HG03097 (cell line): ENCODE measurements around the gene DOK6.

Experiments
- ATAC-seq: cut with Tn5 transposase; IDR thresholded peaks from one replicate; pipeline ENCODE4 v1.9.1; 2021; ENCODE audit not compliant: unreplicated experiment, low FRiP score

The DOK6 gene

DNA sequence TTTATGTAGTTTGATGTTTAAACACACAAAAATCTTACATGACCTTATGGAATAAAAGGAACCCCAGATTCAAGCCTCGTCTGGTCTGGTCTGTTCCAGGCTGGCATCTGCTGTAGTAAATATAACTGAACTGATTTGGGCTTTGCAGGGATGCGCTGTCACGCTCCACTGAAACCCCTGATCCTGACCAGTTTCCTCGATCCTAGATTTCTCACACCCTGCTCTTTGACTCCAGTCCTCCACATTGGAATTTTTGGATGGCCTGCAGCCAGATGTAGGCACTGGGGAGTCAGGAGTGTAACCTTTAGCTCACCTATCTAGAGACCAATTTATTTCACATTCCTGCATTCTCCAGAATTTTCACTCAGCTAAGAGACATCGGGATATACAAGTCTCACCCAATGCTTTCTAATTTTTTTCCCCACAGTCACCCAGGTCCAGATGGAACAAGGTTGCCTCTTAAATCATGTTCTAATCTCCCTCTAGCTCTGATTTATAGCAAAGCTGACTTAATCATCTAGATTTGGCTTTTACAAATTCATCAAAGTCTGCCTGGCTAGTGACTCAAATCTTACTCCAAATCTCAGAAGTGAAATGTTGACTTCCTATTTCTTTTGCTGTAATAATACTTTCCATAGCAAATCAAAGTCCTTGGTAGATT is 327.4 kb downstream of the DOK6 start:
- no peak for ATAC-seq

DNA sequence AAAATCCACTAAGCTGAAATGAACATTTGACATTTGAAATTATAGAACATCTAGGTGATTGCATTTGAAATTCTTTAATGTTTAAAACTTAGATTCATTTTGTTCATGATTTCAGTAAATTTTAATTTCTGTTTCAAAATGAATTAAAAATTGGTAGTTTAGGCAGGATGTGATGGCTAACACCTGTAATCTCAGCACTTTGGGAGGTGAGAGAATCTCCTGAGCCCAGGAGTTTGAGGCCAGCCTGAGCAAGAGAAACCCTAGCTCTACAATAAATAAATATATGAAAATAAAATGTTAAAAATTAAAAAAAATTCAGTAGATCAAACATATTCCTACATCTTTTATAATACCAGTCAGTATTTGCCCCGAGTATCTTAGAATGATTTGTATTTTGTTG is 330.0 kb downstream of the DOK6 start:
- ATAC-seq = no peak

DNA sequence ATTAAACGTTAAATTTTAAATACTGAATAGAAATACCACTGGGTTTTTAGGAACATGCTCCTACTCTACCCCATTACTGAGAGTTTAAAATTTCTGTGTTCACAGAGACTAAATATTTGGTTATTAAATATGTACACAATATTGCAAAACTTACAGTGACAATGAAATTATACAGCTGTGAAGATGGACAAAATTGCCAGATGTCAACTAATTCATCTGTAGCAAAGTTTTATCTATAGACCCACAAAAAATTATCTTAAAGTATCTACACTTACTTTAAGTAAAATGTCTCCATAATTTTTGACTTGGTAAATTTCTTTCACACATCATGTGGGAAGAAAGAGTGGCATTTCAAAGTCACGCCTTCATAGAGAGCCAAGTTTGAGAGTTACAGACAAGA is 333.8 kb downstream of the DOK6 start:
- no peak for ATAC-seq

DNA sequence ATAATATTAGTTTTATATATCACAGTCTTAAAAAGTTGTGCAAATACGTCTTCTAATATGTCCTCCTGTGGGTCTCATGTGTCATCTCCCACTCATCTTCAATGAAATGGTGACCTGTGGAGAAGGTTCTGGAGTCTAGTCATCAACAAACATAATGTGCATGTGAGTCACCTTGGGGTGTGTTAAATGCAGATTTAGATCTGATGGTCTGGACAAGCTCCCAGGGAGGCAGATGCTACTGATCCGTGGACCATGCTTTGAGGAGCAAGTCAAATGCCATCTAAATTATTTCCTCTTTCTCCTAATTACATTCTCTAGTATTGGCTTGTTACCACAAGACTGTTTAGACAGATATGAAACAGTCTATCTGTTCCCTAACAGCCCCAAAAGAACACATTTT is 336.0 kb downstream of the DOK6 start:
- ATAC-seq = no peak

DNA sequence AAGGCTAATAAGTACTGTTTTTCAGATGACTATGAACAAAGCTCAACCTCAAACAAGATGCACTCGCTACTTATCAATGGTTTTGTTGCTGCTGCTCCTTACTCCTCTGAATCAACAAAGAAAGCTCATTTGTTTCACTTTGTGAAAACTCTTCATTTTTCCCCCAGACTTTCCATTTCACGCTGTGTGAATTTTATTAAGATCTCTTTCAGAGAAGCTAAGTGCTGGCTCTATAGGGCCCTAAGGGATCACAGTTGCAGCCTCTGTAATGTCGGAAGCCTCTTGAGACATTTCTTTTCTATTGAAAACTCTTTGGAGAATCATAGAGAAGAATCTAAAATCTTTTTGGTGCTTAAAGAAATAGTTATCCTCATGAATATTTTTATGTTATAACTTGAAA is 337.2 kb downstream of the DOK6 start:
- no peak for ATAC-seq

DNA sequence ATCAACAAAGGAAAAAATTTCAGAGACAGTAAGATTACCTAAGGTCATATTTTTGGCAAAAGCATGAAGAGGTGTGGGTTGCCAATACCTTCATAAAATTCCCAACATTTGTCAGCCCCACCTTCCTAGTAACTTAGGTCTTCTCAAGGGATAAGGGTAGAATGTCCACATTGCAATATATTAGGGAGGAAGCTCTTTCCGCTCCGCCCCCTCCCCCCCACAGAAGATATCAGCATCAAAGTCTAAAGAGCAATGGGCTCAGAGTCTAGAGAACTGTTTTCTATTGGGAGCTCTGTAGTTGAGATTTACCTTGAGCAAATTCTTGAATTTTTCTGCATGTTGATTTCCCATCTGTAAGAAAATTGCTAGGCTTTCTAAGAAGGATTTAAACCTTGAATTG is 346.7 kb downstream of the DOK6 start:
- no peak for ATAC-seq

DNA sequence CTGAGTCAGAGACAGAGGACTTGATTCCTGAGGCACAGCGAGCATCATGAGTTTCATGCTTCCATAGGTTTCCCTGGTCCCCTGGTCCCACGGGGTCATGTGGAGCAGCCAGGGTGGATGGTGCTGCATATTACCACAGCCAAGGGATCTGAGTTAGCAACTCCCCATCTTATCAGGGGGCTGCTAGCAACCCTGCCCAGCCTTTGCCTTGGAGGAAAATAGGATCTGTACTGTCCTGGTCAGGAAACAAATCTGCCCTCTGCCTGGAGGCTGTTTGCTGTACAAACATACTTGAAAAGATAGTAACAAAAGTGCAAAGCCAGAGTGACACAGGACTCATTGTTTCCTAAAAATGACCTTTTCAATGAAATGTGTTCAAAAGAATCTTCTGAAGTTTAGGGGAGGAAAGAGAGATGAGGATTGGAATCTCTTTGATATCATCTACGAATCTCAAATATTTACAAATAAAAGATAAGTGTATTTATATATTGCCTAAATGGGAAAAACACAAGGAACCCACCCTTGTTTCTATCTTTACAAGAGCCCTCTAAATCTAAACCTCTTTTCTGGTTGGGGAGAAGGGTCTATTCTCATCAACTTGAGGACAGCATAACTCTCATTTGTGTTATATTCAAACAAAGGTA is 352.2 kb downstream of the DOK6 start:
- no peak for ATAC-seq

DNA sequence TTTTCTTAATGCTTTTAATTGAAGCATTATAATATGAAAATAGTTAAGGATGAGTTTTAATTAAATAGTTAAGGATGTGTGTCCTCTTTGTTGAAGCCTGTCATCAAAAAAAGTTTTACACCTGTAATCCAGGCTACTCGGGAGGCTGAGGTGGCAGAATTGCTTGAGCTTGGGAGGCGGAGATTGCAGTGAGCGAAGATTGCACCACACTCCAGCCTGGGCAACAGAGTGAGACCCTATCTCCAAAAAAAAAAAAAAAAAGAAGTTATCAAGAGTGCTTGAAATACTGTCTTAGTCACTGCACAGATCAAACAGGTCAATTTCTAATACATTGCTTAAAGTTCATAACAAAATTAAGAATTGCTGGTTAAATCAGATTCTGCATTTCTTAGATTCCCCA is 353.4 kb downstream of the DOK6 start:
- no peak for ATAC-seq

DNA sequence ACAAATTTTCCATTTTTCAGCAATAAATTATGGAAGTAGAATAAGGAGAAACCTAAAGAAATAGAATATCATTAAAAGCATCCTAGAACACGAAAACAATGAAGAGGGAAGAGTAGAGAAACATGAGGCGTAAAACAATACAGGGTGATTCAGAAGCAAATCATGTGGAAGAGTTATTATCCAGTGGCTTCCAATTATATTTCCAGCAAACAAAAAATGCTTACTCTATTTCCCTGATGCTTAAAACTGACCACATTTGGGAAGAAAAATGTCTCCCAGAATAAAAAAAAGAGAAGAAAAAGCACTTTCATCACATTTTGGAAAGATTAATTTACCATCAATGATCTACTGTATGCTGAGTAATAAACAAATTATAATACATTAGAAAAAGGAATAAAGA is 354.4 kb downstream of the DOK6 start:
- no peak for ATAC-seq

DNA sequence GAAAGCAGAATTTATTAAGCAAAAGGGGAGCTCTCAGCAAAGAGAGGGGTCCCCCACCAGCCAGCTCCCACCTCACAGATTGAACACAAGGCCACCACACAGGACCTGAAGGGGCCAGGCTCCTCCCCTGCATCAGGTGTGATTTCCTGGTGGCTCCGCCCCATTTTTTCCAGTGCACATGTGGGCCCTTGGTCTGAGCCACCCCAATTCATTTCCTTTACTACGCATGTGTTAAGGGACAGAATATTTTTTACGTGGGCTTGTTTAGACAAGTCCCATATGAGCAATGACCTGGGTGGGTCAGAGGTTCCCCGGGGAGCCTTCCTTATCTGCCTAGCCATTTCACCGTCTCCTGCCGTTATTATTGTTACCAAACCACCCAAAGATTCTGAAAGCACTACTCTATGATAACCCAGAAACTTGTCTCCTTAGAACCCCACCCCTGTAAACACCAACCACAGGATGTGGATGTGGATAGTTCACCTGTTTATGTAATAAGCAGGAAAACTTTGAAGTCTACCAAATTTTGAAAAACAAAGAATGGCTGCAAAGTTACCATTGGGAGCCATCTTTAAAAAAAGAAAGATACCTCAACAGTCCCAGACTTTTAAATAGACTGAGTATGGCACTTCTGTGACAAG is 355.3 kb downstream of the DOK6 start:
- no peak for ATAC-seq

DNA sequence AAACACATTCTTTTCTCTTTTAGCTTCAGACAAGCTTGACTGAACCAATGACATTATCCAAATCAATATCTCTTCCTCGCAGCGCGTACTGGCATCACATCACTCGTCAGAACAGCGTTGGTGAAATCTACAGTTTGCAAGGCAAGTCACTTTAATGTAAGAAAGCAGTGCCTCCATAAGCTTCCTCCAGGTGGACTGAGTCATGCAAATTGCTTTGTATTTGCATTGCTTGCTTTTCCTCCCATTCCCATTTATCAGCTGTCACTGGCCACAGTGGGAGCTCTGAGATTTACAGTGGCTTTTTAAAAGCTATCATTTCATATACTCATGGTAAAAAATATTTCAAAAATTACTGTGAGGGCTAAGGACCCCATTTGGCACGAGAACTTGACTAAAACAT is 357.0 kb downstream of the DOK6 start:
- ATAC-seq = no peak

DNA sequence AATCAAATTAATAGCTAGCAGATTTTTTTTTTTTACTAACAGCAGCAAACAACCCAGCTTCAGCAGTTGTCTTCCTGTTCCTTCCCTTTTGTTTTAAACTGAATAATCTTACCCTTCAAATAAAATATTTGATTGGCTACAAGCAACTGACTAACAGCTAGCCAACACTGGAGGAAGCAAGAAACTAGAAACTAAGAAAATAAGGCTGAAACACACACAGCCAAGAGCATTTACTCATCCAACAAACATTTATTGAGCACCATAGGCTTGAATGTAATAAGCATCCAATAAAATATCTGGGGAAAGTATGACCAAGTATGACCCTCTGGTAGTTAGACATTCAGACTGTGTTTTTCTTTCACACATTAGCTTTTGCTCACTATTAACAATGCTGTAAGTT is 357.8 kb downstream of the DOK6 start:
- no peak for ATAC-seq

DNA sequence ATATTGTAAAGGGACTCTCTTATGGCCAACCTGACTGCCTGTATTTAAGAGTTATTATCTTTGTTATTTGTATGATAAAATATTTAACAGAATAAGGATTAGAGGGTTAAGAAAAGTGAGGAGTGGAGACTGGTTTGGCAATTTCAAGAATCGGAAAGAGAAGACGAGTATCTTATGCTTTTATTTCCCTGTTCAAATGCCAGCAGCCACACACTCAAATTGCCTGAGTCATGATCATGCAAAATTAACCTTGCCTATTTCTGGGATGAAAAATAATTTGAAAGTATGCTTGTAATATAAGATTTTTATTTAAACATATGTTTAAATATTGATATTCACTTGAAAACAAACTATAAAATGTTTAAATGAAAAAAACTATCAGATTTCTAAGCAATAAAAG is 358.4 kb downstream of the DOK6 start:
- no peak for ATAC-seq

DNA sequence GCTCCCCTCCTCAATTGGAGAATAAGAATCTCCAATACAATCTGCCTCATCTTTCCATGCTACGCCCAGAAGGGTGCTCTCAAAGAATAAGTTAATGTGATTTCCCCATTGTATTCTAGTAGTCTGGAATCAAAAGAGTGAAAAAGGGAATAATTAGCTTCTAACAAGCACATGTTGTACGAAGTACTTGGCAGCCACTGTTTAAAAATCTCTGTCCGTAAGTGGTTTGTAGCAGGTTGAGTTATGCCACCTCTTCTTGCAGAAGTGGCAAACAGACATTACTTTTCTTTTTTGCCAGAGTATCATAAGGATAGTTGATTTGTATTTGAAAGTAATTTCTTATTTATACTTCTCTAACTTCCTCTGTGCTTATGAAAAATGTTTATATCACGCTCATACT is 362.3 kb downstream of the DOK6 start:
- ATAC-seq = no peak

DNA sequence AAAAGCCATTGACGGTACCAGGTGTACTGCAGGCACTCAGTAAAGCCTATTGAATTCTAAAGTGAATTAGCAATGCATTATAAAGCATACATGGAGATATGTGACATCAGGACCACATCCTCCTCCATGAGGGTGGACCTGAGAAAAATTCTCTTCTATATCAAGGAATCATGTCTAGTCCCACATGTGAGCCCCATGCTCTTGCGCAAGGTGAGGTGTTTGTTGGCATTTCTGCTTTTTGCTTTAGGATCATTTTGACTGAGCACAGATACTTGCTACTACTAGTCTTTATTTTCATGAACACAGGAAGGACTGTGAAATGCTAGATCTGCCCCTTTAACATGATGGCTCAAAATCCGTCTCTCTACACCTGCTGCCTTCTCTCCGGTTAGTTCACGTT is 363.1 kb downstream of the DOK6 start:
- no peak for ATAC-seq

DNA sequence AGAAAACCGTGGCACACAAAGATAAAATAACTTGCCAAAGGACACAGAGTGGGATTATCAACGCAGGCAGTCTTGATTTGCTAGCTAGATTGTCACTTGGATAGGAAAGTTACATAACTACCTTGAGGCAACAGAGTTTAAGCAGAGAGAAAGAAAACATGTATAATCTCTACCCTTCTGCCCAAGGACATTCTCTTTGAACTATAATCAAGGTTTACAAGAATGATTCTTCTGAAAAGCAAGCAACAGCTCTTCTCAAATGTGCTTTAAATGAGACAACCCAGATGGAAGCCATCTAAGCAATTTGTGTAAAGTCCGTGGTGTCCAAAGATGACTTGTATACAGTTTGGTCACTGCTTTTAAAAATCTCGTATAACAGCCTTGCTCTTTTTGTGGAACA is 369.6 kb downstream of the DOK6 start:
- no peak for ATAC-seq

DNA sequence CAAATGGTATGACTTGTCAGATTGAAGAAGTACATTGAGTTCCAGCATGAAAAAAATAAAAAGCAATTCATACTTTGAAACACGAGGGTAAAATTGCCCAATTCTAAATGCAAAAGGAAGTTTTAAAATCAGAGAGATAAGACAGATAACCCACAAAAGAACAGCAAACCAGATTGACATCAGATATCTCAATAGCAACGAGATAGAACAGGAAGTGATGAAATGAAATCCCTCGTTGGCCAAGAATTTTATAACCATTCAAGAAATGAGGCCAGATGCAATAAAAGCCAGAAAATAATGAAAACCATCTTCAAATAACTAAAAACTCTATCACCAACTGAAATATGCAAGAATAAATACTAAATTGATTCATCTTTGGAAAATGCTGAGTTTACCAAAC is 374.1 kb downstream of the DOK6 start:
- no peak for ATAC-seq

DNA sequence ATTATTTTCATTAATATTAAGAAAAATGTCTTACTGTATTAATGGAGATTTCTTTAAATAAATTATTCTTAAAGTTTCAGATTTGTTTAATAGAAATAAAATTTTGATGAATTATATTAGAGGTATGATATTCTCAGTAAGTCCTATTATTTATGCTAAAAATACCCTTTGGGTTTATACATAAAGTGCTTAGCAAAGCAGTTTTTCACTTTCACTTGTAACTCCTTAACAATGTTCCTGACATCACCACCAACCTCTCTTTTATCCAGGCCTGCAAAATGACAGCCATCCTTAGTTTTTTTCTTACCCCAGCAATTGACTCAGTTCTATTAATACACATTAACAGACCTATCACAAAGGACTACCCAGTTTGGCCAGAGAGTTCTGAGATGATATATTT is 376.6 kb downstream of the DOK6 start:
- ATAC-seq = no peak

DNA sequence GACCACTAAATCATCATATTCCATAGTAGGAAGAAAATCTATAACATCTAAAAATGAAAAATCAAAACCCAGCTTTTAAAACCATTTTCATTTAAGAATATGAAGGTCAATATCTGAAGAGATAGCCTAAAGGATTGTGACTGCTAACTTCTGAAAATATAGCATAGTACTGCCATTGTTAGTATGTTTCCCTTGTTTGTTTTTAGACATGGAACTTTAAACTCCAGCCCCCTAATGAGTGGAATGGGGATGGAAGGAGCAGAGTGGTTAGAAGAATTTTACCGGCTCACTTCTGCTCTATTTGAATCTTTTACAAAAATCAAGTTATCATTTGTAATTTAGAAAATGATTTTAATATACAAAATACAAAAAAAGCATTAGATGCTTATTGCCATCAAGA is 378.0 kb downstream of the DOK6 start:
- no peak for ATAC-seq

DNA sequence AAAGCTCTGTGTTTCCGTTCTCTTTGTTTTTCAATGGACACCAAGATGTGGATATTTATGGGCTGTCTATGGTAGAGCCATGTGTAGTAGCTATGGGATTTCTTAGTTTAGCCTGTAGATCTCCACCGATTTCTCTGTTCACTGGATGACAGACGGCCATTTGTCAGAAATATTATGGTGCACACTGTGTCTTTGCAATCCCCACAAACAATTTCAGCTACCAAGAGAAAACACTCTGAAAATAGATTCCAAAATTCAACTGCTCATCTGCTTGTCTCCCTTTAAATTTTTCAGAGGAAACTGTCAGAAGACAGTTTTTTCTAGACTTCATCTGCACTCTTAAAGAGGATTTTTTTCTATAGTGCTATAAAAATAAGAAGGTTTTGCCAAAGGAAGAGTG is 380.2 kb downstream of the DOK6 start:
- ATAC-seq = no peak

DNA sequence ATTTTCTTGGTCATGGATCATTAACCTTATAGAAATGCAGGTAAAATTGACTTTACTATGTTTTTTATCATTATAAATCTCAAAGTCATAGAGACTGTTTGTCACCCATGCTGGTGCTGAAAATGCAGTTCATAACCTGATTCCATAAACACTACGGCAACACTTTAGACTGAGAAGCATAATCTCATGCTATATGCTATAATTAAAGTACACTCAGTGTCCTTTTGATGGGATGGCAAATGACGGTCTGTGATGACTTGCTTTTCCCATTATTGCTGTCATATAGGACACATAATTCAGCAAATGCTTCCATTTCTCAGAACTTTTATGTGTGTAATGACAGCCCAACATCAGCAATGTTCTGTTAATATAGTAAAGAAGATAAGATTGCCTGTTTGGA is 384.1 kb downstream of the DOK6 start:
- ATAC-seq = no peak

DNA sequence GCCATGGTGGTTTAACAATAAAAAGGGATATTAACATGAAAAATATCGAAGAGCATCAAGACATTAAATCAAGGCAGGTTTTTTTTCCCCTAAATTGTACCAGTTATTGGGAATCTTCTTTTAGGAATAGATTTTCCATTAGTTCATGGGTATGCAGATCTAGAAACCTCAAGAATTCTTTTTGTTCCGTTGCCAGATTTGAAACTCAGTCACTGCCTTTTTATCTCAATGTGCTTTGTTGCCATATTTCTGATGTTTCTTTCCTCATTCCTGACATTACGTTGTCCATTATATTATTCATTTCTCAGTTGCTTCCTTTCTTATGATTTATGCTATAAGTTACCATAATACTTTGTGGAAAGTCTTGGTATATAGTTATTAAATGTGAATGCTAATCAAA is 384.8 kb downstream of the DOK6 start:
- ATAC-seq = no peak
